Peyer's patch (tissue), 4 donors: Measurements from ENCODE around the gene PLXNA2.

ENCODE experiments used
- POLR2A ChIP-seq, 2 donors: fragments of 450-650 bp; IDR thresholded peaks; one replicate each; pipeline ENCODE4 v1.5.1; 2017; ENCODE audit warnings: antibody characterized with exemption in 2 of 2, mild to moderate bottlenecking in 2 of 2, moderate library complexity in 2 of 2
- TF ChIP-seq, protein P1 (sequence below), 6 experiments: fragments of 450-650 bp in 4 of 6; fragments of 200-600 bp in 2 of 6; sonication (generic) in 1 of 6; IDR thresholded peaks; one replicate each; pipeline ENCODE4 v1.5.1; 2017 to 2019; ENCODE audit warnings: antibody characterized with exemption in 6 of 6, mild to moderate bottlenecking in 3 of 6, moderate library complexity in 1 of 6

DNA sequence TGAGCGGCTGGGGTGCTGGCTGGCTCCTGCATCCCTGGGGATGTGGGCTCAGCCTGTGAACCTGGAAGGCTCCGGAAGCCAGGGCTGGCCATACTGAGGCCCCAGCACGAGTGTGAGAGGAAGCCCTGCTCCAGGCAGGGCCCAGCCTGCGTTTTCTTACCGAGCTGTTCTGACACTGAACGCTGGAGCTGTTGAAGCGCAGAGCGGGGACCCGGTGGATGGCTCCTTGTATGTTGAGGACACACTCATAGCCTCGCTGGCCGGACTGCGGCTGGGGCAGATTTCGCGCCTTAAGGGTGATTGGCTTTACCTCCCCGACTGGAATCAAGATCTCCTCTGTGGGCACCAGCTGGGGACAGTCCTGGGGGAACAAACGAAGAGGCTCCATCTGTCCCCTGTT, 160.0 kb downstream of the PLXNA2 start:
- TF ChIP-seq, protein P1, sequence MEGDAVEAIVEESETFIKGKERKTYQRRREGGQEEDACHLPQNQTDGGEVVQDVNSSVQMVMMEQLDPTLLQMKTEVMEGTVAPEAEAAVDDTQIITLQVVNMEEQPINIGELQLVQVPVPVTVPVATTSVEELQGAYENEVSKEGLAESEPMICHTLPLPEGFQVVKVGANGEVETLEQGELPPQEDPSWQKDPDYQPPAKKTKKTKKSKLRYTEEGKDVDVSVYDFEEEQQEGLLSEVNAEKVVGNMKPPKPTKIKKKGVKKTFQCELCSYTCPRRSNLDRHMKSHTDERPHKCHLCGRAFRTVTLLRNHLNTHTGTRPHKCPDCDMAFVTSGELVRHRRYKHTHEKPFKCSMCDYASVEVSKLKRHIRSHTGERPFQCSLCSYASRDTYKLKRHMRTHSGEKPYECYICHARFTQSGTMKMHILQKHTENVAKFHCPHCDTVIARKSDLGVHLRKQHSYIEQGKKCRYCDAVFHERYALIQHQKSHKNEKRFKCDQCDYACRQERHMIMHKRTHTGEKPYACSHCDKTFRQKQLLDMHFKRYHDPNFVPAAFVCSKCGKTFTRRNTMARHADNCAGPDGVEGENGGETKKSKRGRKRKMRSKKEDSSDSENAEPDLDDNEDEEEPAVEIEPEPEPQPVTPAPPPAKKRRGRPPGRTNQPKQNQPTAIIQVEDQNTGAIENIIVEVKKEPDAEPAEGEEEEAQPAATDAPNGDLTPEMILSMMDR (IDR thresholded peaks at IDR 0.05) = no peak
- no peak for TF ChIP-seq POLR2A (IDR thresholded peaks at IDR 0.05)
